Activated B cell treated with CpG ODN at 0.5 μM for 24 hours (primary cell): Measurements from ENCODE around the gene ZNF304. TPM values are rescaled to one million over a fixed set of nuclear protein-coding genes. Genes with fewer than 3 reads are reported as not detected.
A peak's percentile ranks its signal among the peaks of the same experiment; 100 is the strongest.

Experiments
- ATAC-seq: fragments of 200-7000 bp; cut with Tn5 transposase; one replicate; pipeline ENCODE4 v1.10.0; 2021; ENCODE audit warnings: low read depth, mild to moderate bottlenecking, moderate library complexity
- CTCF ChIA-PET: fragments of 350-600 bp; sonication (Branson Sonifier 250); formaldehyde crosslinking; loops from one replicate; lab custom pipeline; 2021; ENCODE audit warnings: antibody characterized with exemption; lab: Charles Lee
- POLR2A ChIA-PET: fragments of 350-600 bp; sonication (Branson Sonifier 250); formaldehyde crosslinking; loops from one replicate; lab custom pipeline; 2021; ENCODE audit warnings: antibody characterized with exemption; lab: Charles Lee
- DNase-seq: peaks from one replicate; pipeline ENCODE4 v3.0.0; 2022
- H3K27ac Mint-ChIP-seq: one replicate; pipeline ENCODE4 v1.8.0; 2020; ENCODE audit warnings: mixed read lengths
- H3K27me3 Mint-ChIP-seq: one replicate; pipeline ENCODE4 v1.8.0; 2021; ENCODE audit warnings: mixed read lengths
- H3K36me3 Mint-ChIP-seq: one replicate; pipeline ENCODE4 v1.8.0; 2021; ENCODE audit warnings: low read depth, mixed read lengths
- H3K4me1 Mint-ChIP-seq: one replicate; pipeline ENCODE4 v1.8.0; 2021; ENCODE audit warnings: mixed read lengths
- H3K4me3 Mint-ChIP-seq: one replicate; pipeline ENCODE4 v1.8.0; 2020; ENCODE audit warnings: mild to moderate bottlenecking, mixed read lengths
- H3K9me3 Mint-ChIP-seq: one replicate; pipeline ENCODE4 v1.8.0; 2020; ENCODE audit warnings: mixed read lengths
- CTCF ChIP-seq: fragments of 200-600 bp; IDR thresholded peaks from one replicate; pipeline ENCODE4 v1.8.0; 2022; ENCODE audit warnings: antibody characterized with exemption, mild to moderate bottlenecking
- intact Hi-C: fragments of 100-400 bp; cut with micrococcal nuclease; formaldehyde crosslinking; loops from one replicate; pipeline ENCODE4 v1.15.1; 2024
- total RNA-seq: library from RNA; stranded (reverse); gene quantifications from 2 replicates; pipeline ENCODE4 v1.2.3, GENCODE V29; 2022

ZNF304 gene
- total RNA-seq, 1 donor from 2014 or later = 12.4 TPM

- no peak for TF ChIP-seq CTCF
- ATAC-seq (peak; percentile 97), DNase-seq (peak; percentile 90)
- Mint-ChIP-seq H3K4me3 (peak within 1 kb of the TSS; percentile 95), H3K36me3 (peaks cover 34% of the 10 kb centered on the region), H3K27ac (peak within 1 kb of the TSS; percentile 98), H3K27me3 (peaks cover 17% of the 10 kb centered on the region), H3K4me1 (peaks cover 30% of the 10 kb centered on the region), H3K9me3 (peaks cover 4% of the 10 kb centered on the region)
- ChIA-PET POLR2A (interaction anchor here (0.6 to 1.9 kb wide), 8 partner anchors 19 to 1795 kb away, joined by 3 to 6 read pairs (median 5); partner anchors contain the start of genes TRAPPC2B, ZNF264, ZNF304 and ZNF547), CTCF (no interaction called here)
- intact Hi-C loops = loop anchor here (1.0 kb wide), 6 partner anchors 31 to 115 kb away; partner anchors contain the start of genes TRAPPC2B, ZNF304, ZNF460 and ZNF547
Observed at GRCh38 chr19:57320180-57321084, 30.6 kb upstream of the ZNF304 start, which contains the start of gene ZNF543. Gene ZNF543, plus strand, starts transcription at chr19:57320472. Its CDS starts 382 bp downstream, at chr19:57320854.

GRCh38 chr19:57321116-57321515 is 30.0 kb upstream of the ZNF304 start:
- intact Hi-C loops = no loop called here

GRCh38 chr19:57321751-57322150 is 29.3 kb upstream of the ZNF304 start:
- Mint-ChIP-seq H3K4me1 (peaks cover 35% of the 10 kb centered on the region), H3K27me3 (peaks cover 8% of the 10 kb centered on the region), H3K27ac (no peak overlapping the region), H3K36me3 (peaks cover 47% of the 10 kb centered on the region), H3K4me3 (peak overlapping the region; percentile 95), H3K9me3 (peaks cover 4% of the 10 kb centered on the region)
- DNase-seq = no peak
- ChIA-PET POLR2A (interaction anchor here (0.8 to 1.3 kb wide), 3 partner anchors 20 to 81 kb away, joined by 3 to 5 read pairs (median 4); partner anchors contain the start of gene ZNF805), CTCF (no interaction called here)
- no peak for TF ChIP-seq CTCF
- intact Hi-C loops = no loop called here
- no peak for ATAC-seq

More at GRCh38 chr19:57321116-57321515, 30.0 kb upstream of the ZNF304 start:
- H3K27me3 Mint-ChIP-seq = peaks cover 10% of the 10 kb centered on the region
- DNase-seq (no peak), ATAC-seq (no peak)
- H3K4me3 Mint-ChIP-seq = peak overlapping the region; percentile 95
- H3K9me3 Mint-ChIP-seq = peaks cover 4% of the 10 kb centered on the region
- H3K36me3 Mint-ChIP-seq = peaks cover 41% of the 10 kb centered on the region
- no peak for TF ChIP-seq CTCF
- H3K4me1 Mint-ChIP-seq = peaks cover 31% of the 10 kb centered on the region
- ChIA-PET CTCF (no interaction called here), POLR2A (interaction anchor here (1.0 to 1.9 kb wide), 4 partner anchors 19 to 81 kb away, joined by 3 to 6 read pairs (median 5); partner anchors contain the start of genes ZNF304 and ZNF805)
- H3K27ac Mint-ChIP-seq = peak overlapping the region; percentile 98

GRCh38 chr19:57324992-57325391 is 26.1 kb upstream of the ZNF304 start:
- intact Hi-C loops = no loop called here
- no peak for ATAC-seq
- ChIA-PET POLR2A (no interaction called here), CTCF (no interaction called here)
- Mint-ChIP-seq H3K27me3 (no peaks in the 10 kb centered on the region), H3K4me1 (peaks cover 31% of the 10 kb centered on the region), H3K4me3 (no peak overlapping the region), H3K27ac (no peak overlapping the region), H3K36me3 (peaks cover 78% of the 10 kb centered on the region), H3K9me3 (peaks cover 16% of the 10 kb centered on the region)
- TF ChIP-seq CTCF = no peak
- no peak for DNase-seq

- H3K9me3 Mint-ChIP-seq = peaks cover 18% of the 10 kb centered on the region
- DNase-seq (no peak), ATAC-seq (no peak)
- H3K4me1 Mint-ChIP-seq = peaks cover 7% of the 10 kb centered on the region
- peaks cover 86% of the 10 kb centered on the region for H3K36me3 Mint-ChIP-seq
- no peak for TF ChIP-seq CTCF
- no peaks in the 10 kb centered on the region for H3K27me3 Mint-ChIP-seq
- ChIA-PET POLR2A (interaction anchor here (0.6 kb wide), 1 partner anchor 10 kb away, joined by 7 read pairs; no protein-coding TSS in a partner anchor), CTCF (no interaction called here)
- no peak overlapping the region for H3K4me3 Mint-ChIP-seq
- intact Hi-C loops = no loop called here
- no peak overlapping the region for H3K27ac Mint-ChIP-seq
Observed at GRCh38 chr19:57327993-57328392, 23.1 kb upstream of the ZNF304 start.
